Loucy (cell line): ENCODE measurements around the gene RGS3.

Source experiments
- H2AFZ ChIP-seq: fragments of 200-600 bp; sonication (generic); 2 replicates; pipeline ENCODE4 v1.6.0; 2016; ENCODE audit warnings: antibody characterized with exemption, mild to moderate bottlenecking, low read length, moderate library complexity
- H3F3A ChIP-seq: fragments of 200-600 bp; 2 replicates; pipeline ENCODE4 v1.6.0; 2016; ENCODE audit warnings: antibody characterized with exemption, low read depth, mild to moderate bottlenecking
- H3K27me3 ChIP-seq: fragments of 200-600 bp; sonication (generic); 2 replicates; pipeline ENCODE4 v1.6.1; 2014; ENCODE audit warnings: low read length, mild to moderate bottlenecking; ENCODE audit not compliant: insufficient read depth, poor library complexity, severe bottlenecking
- H3K36me3 ChIP-seq: fragments of 200-600 bp; sonication (generic); 2 replicates; pipeline ENCODE4 v1.6.1; 2016; ENCODE audit warnings: low read length; ENCODE audit not compliant: insufficient read depth
- H3K4me1 ChIP-seq: fragments of 200-600 bp; sonication (generic); 2 replicates; pipeline ENCODE4 v1.5.1; 2014; ENCODE audit warnings: low read length, mild to moderate bottlenecking; ENCODE audit not compliant: insufficient read depth, poor library complexity, severe bottlenecking
- H3K4me2 ChIP-seq: fragments of 200-600 bp; sonication (generic); 2 replicates; pipeline ENCODE4 v1.6.0; 2014; ENCODE audit warnings: antibody characterized with exemption, low read length, low read depth, mild to moderate bottlenecking; ENCODE audit not compliant: poor library complexity, severe bottlenecking
- H3K4me3 ChIP-seq: fragments of 200-600 bp; sonication (generic); 2 replicates; pipeline ENCODE4 v1.5.1; 2014; ENCODE audit warnings: low read length, mild to moderate bottlenecking, mixed read lengths; ENCODE audit not compliant: poor library complexity, severe bottlenecking
- H3K79me2 ChIP-seq: fragments of 200-600 bp; sonication (generic); 2 replicates; pipeline ENCODE4 v1.6.1; 2014; ENCODE audit warnings: low read length; ENCODE audit not compliant: insufficient read depth
- H3K9ac ChIP-seq: fragments of 200-600 bp; sonication (generic); 2 replicates; pipeline ENCODE4 v1.6.0; 2014; ENCODE audit warnings: mild to moderate bottlenecking, low read depth, low read length, moderate library complexity; ENCODE audit not compliant: poor library complexity, severe bottlenecking
- H3K9me2 ChIP-seq: fragments of 200-600 bp; sonication (generic); replicated peaks from 2 replicates; pipeline ENCODE4 v1.6.1; 2016; ENCODE audit warnings: low read depth, low read length, mixed read lengths
- H3K9me3 ChIP-seq: fragments of 200-600 bp; sonication (generic); 2 replicates; pipeline ENCODE4 v1.6.1; 2014; ENCODE audit warnings: mild to moderate bottlenecking, antibody characterized with exemption, low read length, low read depth; ENCODE audit not compliant: insufficient read depth
- H4K20me1 ChIP-seq: fragments of 200-600 bp; sonication (generic); 2 replicates; pipeline ENCODE4 v1.6.0; 2014; ENCODE audit warnings: antibody characterized with exemption, low read length, mild to moderate bottlenecking; ENCODE audit not compliant: insufficient read depth, poor library complexity, severe bottlenecking
- CTCF ChIP-seq: fragments of 200-600 bp; sonication (generic); conservative IDR thresholded peaks from 2 replicates; pipeline ENCODE4 v1.5.1; 2014; ENCODE audit warnings: mild to moderate bottlenecking, antibody characterized with exemption, low read length
- EZH2phosphoT487 ChIP-seq: fragments of 200-600 bp; IDR thresholded peaks from 2 replicates; pipeline ENCODE4 v1.6.1; 2018; ENCODE audit warnings: antibody characterized with exemption, mild to moderate bottlenecking, moderate library complexity, borderline replicate concordance

The RGS3 gene

GRCh38 chr9:113536483-113537228, 73.1 kb downstream of the RGS3 start:
- Histone ChIP-seq H4K20me1 (no peaks in the 10 kb centered on the region), H3K79me2 (no peaks in the 10 kb centered on the region), H3K9ac (no peak overlapping the region), H3K27me3 (no peaks in the 10 kb centered on the region), H3F3A (no peaks in the 10 kb centered on the region), H3K4me2 (no peak overlapping the region), H3K4me3 (no peak overlapping the region), H3K9me2 (no peaks in the 10 kb centered on the region), H3K9me3 (no peaks in the 10 kb centered on the region), H2AFZ (no peak overlapping the region), H3K4me1 (no peaks in the 10 kb centered on the region), H3K36me3 (peaks cover 32% of the 10 kb centered on the region; the same call in 1 of the 2 replicates)
- TF ChIP-seq CTCF (no peak), EZH2phosphoT487 (no peak)

DNA sequence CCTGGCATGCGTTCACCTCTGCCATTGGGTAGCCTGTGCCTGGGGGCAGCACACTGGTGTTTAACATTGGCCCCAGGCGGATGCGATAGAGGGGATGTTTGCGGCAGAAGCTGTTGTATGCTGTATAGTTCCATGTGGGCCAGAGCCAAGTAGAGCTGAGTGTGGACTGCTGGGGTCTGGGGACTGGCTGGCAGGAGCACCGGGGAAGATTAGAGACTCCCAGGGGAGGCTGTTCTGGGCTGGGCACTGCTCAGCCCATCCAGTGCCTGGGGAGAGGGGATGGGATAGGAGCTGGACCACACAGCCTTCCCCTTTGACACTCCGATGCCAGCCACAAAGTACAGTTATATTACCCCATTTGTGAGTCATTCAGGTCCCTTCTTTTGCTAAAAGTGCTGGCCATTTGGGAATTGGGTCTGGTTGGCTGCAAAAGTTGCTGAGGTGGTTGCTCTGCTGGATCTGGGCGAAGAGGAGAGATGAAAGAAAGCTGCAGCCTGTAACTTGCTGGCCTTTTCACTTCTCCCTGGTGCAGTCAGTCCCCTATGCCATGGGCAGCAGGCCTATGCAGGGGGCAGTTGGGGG, 73.8 kb downstream of the RGS3 start:
- Histone ChIP-seq H3K4me1 (no peaks in the 10 kb centered on the region), H3K79me2 (no peaks in the 10 kb centered on the region)
- no peak for TF ChIP-seq CTCF
- no peak for TF ChIP-seq EZH2phosphoT487

GRCh38 chr9:113538131-113538530, 74.6 kb downstream of the RGS3 start:
- no peaks in the 10 kb centered on the region for H4K20me1 ChIP-seq
- no peak overlapping the region for H3K4me3 ChIP-seq
- TF ChIP-seq CTCF: no peak
- no peak for TF ChIP-seq EZH2phosphoT487
- H3K79me2 ChIP-seq: no peaks in the 10 kb centered on the region
- no peaks in the 10 kb centered on the region for H3K9me3 ChIP-seq
- no peaks in the 10 kb centered on the region for H3F3A ChIP-seq
- H3K9ac ChIP-seq: no peak overlapping the region
- no peak overlapping the region for H3K4me2 ChIP-seq
- H3K27me3 ChIP-seq: no peaks in the 10 kb centered on the region
- H3K36me3 ChIP-seq: peaks cover 31% of the 10 kb centered on the region; the same call in 1 of the 2 replicates
- H3K9me2 ChIP-seq: no peaks in the 10 kb centered on the region
- no peaks in the 10 kb centered on the region for H3K4me1 ChIP-seq
- H2AFZ ChIP-seq: no peak overlapping the region

More for the DNA sequence above, 73.8 kb downstream of the RGS3 start:
- H3K9me3 ChIP-seq: no peaks in the 10 kb centered on the region
- no peaks in the 10 kb centered on the region for H3K9me2 ChIP-seq
- no peaks in the 10 kb centered on the region for H3F3A ChIP-seq
- no peaks in the 10 kb centered on the region for H3K27me3 ChIP-seq
- no peak overlapping the region for H3K9ac ChIP-seq
- no peak overlapping the region for H3K4me2 ChIP-seq
- no peak overlapping the region for H3K4me3 ChIP-seq
- no peak overlapping the region for H2AFZ ChIP-seq
- no peaks in the 10 kb centered on the region for H4K20me1 ChIP-seq
- peaks cover 38% of the 10 kb centered on the region; the same call in 1 of the 2 replicates for H3K36me3 ChIP-seq
